Measurements from ENCODE around the gene CUEDC1.
"Not testable (repeated sequence)": the region's sequence is repeated elsewhere in the genome, so short reads cannot be mapped to it uniquely, and the experiment has no call there.

The CUEDC1 gene

DNA sequence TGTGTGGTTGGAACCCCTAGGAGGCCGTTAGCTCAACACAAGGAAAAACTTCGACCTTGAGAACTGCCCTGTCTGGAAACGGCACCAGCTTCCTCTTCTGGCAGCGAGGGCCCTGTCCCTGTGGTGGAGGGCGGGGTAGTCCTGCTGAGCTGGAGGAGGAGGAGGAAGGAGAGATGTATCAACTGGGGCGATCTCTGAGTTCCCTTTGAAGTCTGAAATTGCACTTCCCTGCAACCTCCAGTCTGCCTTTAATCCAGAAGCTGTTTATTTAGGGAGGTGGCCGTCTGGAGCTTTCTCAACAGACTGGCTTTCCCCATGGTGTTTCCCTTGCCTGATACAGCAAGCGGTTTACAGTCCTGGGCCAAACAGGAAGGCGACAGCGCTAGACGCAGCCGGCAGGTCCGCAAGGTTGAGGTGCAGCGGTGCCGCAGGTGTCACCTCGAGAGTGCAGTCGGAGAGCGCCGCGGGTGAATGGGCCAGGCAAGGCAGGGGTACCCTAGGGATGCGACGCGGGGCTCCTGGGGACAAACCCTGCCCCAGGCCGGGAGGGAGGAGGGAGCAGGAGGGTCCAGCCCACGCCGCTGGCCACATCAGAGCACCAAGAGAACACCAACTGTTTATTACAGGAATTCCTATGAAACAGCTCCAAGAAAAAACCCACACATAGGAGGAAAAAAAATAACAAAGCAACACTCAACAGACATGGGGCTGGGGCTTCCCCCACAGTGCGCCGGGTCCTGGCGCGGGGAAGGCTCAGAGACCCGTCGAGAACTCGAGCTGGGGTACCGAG lies 94.0 kb downstream of the CUEDC1 start:
- peak; percentile 82 for DNase-seq (ENCODE audit: low spot score)

DNA sequence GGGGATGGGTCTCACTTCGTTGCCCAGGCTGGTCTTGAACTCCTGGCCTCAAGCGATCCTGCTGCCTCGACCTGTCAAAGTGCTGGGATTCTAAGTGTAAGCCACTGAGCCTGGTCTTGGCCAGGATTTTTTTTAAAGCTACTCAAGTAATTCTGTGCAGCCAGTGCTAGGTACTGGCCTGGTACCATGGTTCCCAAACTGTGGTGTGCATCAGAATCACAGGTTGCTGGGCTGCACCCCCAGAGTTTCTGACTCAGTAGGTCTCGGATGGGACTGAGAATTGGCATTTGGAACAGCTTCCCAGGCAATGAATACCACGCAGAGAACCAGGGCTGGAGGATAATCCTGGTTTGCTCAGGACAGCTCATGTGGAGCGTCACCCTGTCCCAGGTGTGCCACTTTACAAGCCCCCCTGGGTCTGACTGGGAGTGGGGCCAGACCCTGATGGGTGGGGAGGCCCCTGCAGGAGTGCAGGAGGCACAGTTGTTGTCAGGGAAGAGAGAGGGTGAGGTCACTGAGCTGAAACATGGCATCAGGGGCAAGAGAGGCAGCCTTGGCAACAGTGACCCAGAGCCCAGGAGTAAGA lies 94.7 kb downstream of the CUEDC1 start:
- DNase-seq (ENCODE audit: low spot score), result no peak

DNA sequence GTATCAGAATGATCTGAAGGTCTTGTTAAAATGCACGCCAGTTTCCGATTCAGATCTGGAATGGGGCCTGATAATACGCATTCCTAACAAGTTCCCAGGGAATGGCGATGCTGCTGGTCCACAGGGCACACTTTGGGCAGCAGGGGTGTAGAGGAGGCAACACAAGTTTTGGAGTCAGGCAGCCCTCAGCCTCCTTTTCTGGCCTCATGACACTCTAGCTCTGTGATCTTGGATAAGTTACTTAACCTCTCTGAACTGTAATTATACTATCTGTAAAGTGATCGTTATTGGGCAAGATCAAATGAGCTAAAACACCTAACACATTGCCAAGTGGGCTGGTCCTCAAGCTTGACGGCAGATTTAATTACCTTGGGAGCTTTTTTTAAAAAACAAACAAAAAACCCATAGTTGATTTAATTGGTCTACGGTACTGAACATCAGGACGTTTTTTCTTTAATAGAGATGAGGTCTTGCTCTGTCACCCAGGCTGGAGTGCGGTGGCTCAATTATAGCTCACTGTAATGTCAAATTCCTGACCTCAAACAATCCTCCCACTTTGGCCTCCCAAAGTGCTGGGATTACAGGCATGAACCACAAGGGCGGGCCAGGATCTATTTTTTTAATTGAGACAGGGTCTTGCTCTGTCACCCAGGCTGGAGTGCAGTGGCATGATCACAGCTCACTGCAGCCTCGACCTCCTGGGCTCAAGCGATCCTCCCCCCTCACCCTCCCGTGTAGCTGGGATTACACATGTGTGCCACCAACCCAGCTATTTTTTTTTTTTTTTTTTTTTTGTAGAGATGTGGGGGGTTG lies 95.4 kb downstream of the CUEDC1 start:
- DNase-seq (ENCODE audit: low spot score), result peak; percentile 2

DNA sequence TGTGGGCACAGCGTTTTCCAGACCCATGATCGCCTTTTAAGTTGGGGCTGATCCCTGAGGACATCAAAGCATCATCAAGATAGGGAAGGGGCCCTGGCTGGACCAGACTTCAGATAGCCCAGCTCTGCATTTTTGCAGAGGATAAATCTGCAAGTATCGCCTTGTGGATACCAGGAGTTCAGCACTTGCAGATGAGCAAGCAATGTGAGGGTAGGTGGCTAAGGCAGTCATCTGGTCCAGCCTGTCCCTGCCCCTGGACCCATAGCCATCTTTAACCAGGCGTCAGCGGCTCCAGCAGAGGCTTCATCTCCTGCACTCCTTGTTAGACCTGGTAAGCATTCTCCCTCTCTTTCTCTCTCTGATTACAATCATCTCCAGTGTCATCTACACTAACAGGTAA lies 96.4 kb downstream of the CUEDC1 start:
- DNase-seq (ENCODE audit: low spot score), result no peak

- no peak for DNase-seq (ENCODE audit: low spot score)
Measured at GRCh38 chr17:57856792-57857620, 98.2 kb downstream of the CUEDC1 start.

GRCh38 chr17:57855391-57856035 lies 99.7 kb downstream of the CUEDC1 start:
- DNase-seq (ENCODE audit: low spot score), result no peak

DNA sequence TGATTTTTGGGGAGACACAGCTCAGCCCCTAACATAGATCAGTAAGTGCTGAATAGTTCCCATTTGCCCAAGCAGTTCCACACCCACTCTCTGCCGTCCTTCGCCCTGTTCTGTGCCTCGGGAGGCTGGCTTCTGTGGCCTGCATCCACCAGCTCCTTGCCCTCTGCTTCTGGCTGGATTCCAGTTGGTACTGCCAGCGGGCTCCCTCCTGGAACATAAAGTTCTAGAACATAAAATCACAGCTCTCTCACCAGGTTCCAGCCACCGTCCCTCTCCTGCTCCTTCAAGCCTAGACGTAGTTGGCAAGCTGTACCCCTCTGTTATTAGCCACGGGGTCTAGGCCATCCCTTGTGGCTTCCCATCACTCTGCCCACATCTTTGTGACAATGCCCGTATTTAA lies 101.5 kb downstream of the CUEDC1 start:
- DNase-seq (ENCODE audit: low spot score), result no peak

GRCh38 chr17:57852955-57853328 lies 102.3 kb downstream of the CUEDC1 start:
- no peak for DNase-seq (ENCODE audit: low spot score)

DNA sequence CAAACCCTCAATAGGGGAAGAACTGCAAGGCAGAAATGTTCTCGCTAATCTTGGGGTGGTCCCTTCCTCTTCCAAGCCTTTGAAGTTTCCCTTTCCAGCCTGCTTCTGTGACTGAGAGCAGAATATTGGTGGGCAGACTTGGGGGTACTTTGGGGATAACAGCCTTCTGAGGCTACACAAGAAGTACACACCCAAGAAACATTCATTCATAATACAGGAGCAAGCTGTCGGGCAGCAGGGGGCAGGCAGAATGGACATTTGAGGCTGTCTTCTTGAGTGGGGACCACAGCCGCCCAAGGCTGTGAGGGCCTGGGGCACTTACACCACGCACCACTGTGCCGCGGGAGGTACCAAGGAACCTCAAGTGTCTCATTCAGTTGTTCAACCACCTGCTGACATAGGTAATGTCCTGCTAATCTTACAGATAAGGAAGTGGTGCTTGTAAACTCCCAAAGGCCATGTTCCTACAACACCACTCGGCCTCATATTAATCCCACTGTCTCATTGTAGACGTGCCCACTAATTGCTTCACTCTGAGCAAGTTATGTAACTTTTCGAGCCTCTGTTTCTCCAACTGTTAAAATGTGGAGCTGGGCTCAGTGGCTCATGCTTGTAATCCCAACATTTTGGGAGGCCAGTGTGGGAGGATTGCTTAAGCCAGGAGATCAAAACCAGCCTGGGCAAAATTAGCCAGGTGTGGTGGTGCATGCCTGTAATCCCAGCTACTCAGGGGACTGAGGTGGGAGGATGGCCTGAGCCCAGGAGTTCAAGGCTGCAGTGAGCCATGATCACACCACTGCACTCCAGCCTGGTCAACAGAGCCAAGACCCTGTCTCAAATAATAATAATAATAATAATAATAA lies 102.9 kb downstream of the CUEDC1 start:
- no peak for DNase-seq (ENCODE audit: low spot score)

GRCh38 chr17:57849874-57850754 lies 105.1 kb downstream of the CUEDC1 start, which contains the start of gene MRPS23:
TSS of gene MRPS23 (minus strand) at chr17:57850044. CDS start at chr17:57850010, 34 bp downstream.
- peak; percentile 96 for DNase-seq (ENCODE audit: low spot score)

- DNase-seq (ENCODE audit: low spot score), result no peak
Measured at GRCh38 chr17:57849163-57849873, 105.9 kb downstream of the CUEDC1 start.

- DNase-seq (ENCODE audit: low spot score), result not testable (repeated sequence)
Measured at GRCh38 chr17:57846056-57846945, 108.9 kb downstream of the CUEDC1 start.

DNA sequence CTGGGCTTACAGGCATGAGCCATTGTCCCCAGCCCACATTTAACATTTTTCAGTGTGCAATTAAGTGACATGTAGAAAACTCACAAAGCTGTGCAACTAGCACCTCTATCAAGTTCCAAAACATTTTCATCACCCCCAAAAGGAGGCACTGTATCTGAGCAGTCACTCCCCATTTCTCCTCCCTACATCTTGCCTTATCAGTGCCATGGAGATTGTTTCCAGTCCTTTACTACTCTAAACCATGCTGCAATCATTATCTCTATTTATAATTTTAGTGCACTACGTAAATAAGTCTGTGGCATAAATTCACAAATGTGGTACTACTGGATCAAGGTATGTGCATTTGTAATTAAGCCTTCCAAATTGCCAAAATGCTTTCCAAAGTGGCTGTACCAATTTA lies 112.9 kb downstream of the CUEDC1 start:
- no peak for DNase-seq (ENCODE audit: low spot score)

GRCh38 chr17:57839571-57839923 lies 115.7 kb downstream of the CUEDC1 start:
- DNase-seq (ENCODE audit: low spot score), result no peak

DNA sequence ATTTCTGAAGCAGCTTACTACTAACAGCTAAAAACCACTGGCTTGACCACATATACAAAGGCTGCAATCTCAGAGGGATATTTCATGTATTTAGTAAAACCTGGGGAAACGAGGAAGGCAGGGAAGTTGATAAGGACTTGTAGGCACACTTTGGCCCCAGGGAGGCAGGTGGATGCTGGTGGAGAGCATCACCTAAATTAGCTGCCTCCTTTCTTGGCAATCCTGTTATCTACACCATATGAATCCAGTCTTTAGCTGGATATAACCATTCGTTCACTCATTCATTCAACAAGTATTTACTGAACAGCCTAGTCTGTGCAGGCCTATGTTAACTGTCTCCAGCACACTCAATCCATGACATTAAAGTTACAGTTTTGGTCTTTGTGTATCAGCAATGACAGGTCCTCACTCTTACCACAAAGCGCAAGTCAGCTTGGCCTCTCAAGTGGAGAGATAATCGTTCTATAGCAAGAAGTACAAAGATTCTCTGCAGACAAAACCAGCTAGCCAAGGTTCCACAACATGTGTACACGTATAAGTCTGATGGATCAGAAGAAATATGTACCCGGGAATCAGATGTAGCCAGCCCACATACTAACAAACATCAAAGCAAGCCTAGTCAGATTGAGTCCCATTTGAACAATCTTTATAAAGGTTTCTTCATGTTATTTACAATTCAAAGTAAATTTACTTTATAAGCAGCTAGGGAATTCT lies 116.2 kb downstream of the CUEDC1 start:
- no peak for DNase-seq (ENCODE audit: low spot score)

DNA sequence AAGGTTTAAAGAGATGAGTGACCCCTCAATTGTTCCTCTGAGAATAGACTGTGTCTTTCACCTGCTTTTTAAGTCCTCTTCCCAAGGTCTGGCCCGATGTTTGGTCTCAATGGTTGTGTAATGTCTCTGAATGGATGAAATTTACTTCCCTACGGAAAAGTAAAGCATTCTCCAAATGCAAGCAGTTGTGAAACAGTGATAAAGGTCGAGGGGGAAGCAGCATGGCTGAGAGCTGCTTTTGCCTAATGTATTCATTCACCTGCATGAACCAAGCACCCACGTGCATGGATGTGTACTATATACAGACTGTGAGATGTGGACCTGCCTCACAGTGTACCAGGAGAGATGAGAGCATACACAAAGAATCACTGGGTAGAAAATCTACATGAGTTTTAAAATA lies 116.8 kb downstream of the CUEDC1 start:
- DNase-seq (ENCODE audit: low spot score), result no peak

GRCh38 chr17:57835333-57835900 lies 119.8 kb downstream of the CUEDC1 start:
- no peak for DNase-seq (ENCODE audit: low spot score)

All from LoVo (cell line).